K562 (cell line): Measurements from ENCODE around the gene SPINT1. TPM values are rescaled to one million over a fixed set of nuclear protein-coding genes. Genes with fewer than 3 reads are reported as not detected.

Experiments
- EGR1 ChIP-seq: fragments of 450-650 bp; conservative IDR thresholded peaks from 2 replicates; pipeline ENCODE4 v1.6.1; 2017; ENCODE audit warnings: mild to moderate bottlenecking
- POLR2G ChIP-seq: fragments of 200-400 bp; formaldehyde crosslinking; IDR thresholded peaks from 2 replicates; pipeline ENCODE4 v1.6.1; 2017; ENCODE audit warnings: low read depth, mild to moderate bottlenecking, antibody characterized with exemption, low read length, moderate library complexity
- SPI1 ChIP-seq: IDR thresholded peaks from 2 replicates; pipeline ENCODE4 v1.6.1; 2011; ENCODE audit warnings: low read depth, low read length, control low read depth, borderline replicate concordance
- polyA plus RNA-seq, 8 experiments: library from polyadenylated mRNA; depleted of rRNA in 4 of 8; stranded (reverse) in 5 of 8; unstranded in 3 of 8; fragments of >200 nt; fragmentation: Nextera tagmentation in 2 of 8; fragmentation: Illumina TruSeq in 1 of 8; extraction: Ambion mirVana in 2 of 8; extraction: Trizol in 1 of 8; gene quantifications; 2 replicates each; pipeline versions ENCODE4 v1.2.1 to v1.2.3, GENCODE V29; 2011 to 2014; ENCODE audit warnings: inconsistent platforms in 1 of 8, missing spikeins in 1 of 8
- small RNA-seq: library from RNA; depleted of rRNA; stranded (forward); fragments of <200 nt; gene quantifications from one replicate; pipeline ENCODE3, GENCODE V24; 2014
- total RNA-seq, 7 experiments: library from RNA; depleted of rRNA in 6 of 7; stranded (reverse); fragments of >200 nt in 6 of 7; fragmentation: Illumina TruSeq in 2 of 7; extraction: Trizol in 2 of 7; gene quantifications; 2 replicates each; pipeline versions ENCODE4 v1.2.1 to v1.2.3, GENCODE V29; 2011 to 2021; ENCODE audit warnings: low replicate concordance in 1 of 7

Gene SPINT1
- total and polyA plus RNA-seq, 9 of the 15 experiments (the other 6 are each of a cell fraction or from before 2014, with no cell fraction given) = 0.78 to 4.5 (median 1.5) TPM

- TF ChIP-seq EGR1 (peak; percentile 60; the same call in 1 of the 2 replicates), SPI1 (peak; percentile 75; the same call in 1 of the 2 replicates), POLR2G (peak; percentile 53)
These were observed 63.3 kb downstream of the SPINT1 start (continued) for GRCh38 chr15:40906991-40907802.

Small RNA genes lying within 50 kb of the gene (small RNA-seq; reads per million reads assigned to genes)
- not detected for gene AC025166.1

Other genes starting within 250 kb of the SPINT1 start
Only the 7 nearest of the 12 such genes appear.
- 81.2 and 83.5 TPM in 2 replicates for gene GCHFR, start 80.0 kb upstream of the SPINT1 start, total RNA-seq (2014; rRNA removed)
- 5.3 and 8.7 TPM in 2 replicates for gene GCHFR, start 80.0 kb upstream of the SPINT1 start, total RNA-seq (2014; rRNA removed; fragmentation: Illumina TruSeq; extraction: Trizol)
- 28.2 and 30.0 TPM in 2 replicates for gene GCHFR, start 80.0 kb upstream of the SPINT1 start, total RNA-seq (2015; rRNA removed; fragmentation: Illumina TruSeq; extraction: Trizol)
- 31.9 and 37.3 TPM in 2 replicates for gene GCHFR, start 80.0 kb upstream of the SPINT1 start, total RNA-seq (2021)
- 20.8 and 33.6 TPM in 2 replicates for gene GCHFR, start 80.0 kb upstream of the SPINT1 start, polyA plus RNA-seq (2011; rRNA removed)
- 16.0 and 25.7 TPM in 2 replicates for gene GCHFR, start 80.0 kb upstream of the SPINT1 start, polyA plus RNA-seq (2014; fragmentation: Illumina TruSeq; extraction: Trizol)
- gene GCHFR, start 80.0 kb upstream of the SPINT1 start, polyA plus RNA-seq (2014; fragmentation: Nextera tagmentation; extraction: Ambion mirVana) = 10 to 100 TPM; 10.1 to 18.2 TPM
- gene GCHFR, start 80.0 kb upstream of the SPINT1 start, polyA plus RNA-seq (2014; rRNA removed) = 55.2 and 75.1 TPM in 2 replicates
- 0.29 and 0.36 TPM in 2 replicates for gene C15orf62, start 74.1 kb upstream of the SPINT1 start, total RNA-seq (2014; rRNA removed)
- gene C15orf62, start 74.1 kb upstream of the SPINT1 start, total RNA-seq (2014; rRNA removed; fragmentation: Illumina TruSeq; extraction: Trizol) = 0.22 and 0.29 TPM in 2 replicates
- 0.57 and 0.76 TPM in 2 replicates for gene C15orf62, start 74.1 kb upstream of the SPINT1 start, total RNA-seq (2015; rRNA removed; fragmentation: Illumina TruSeq; extraction: Trizol)
- 0.40 and 0.45 TPM in 2 replicates for gene C15orf62, start 74.1 kb upstream of the SPINT1 start, total RNA-seq (2021)
- 0.08 and 0.20 TPM in 2 replicates for gene C15orf62, start 74.1 kb upstream of the SPINT1 start, polyA plus RNA-seq (2011; rRNA removed)
- 0.28 and 0.31 TPM in 2 replicates for gene C15orf62, start 74.1 kb upstream of the SPINT1 start, polyA plus RNA-seq (2014; fragmentation: Illumina TruSeq; extraction: Trizol)
- under 1 TPM in 1 of 2 experiments, not detected in 1; 0.01 TPM for gene C15orf62, start 74.1 kb upstream of the SPINT1 start, polyA plus RNA-seq (2014; fragmentation: Nextera tagmentation; extraction: Ambion mirVana)
- gene C15orf62, start 74.1 kb upstream of the SPINT1 start, polyA plus RNA-seq (2014; rRNA removed) = 0.17 and 0.32 TPM in 2 replicates
- 13.1 and 20.8 TPM in 2 replicates for gene ZFYVE19, start 37.0 kb upstream of the SPINT1 start, total RNA-seq (2014; rRNA removed)
- 7.9 and 13.1 TPM in 2 replicates for gene ZFYVE19, start 37.0 kb upstream of the SPINT1 start, total RNA-seq (2014; rRNA removed; fragmentation: Illumina TruSeq; extraction: Trizol)
- gene ZFYVE19, start 37.0 kb upstream of the SPINT1 start, total RNA-seq (2015; rRNA removed; fragmentation: Illumina TruSeq; extraction: Trizol) = 20.7 and 22.5 TPM in 2 replicates
- gene ZFYVE19, start 37.0 kb upstream of the SPINT1 start, total RNA-seq (2021) = 18.2 and 19.9 TPM in 2 replicates
- 27.1 and 35.2 TPM in 2 replicates for gene ZFYVE19, start 37.0 kb upstream of the SPINT1 start, polyA plus RNA-seq (2011; rRNA removed)
- gene ZFYVE19, start 37.0 kb upstream of the SPINT1 start, polyA plus RNA-seq (2014; fragmentation: Illumina TruSeq; extraction: Trizol) = 30.0 and 36.8 TPM in 2 replicates
- gene ZFYVE19, start 37.0 kb upstream of the SPINT1 start, polyA plus RNA-seq (2014; fragmentation: Nextera tagmentation; extraction: Ambion mirVana) = 1 to 10 TPM; 1.5 to 3.6 TPM
- 23.4 and 23.5 TPM in 2 replicates for gene ZFYVE19, start 37.0 kb upstream of the SPINT1 start, polyA plus RNA-seq (2014; rRNA removed)
- gene DNAJC17, start 36.6 kb upstream of the SPINT1 start, total RNA-seq (2014; rRNA removed) = 57.9 and 60.3 TPM in 2 replicates
- gene DNAJC17, start 36.6 kb upstream of the SPINT1 start, total RNA-seq (2014; rRNA removed; fragmentation: Illumina TruSeq; extraction: Trizol) = 39.5 and 44.2 TPM in 2 replicates
- gene DNAJC17, start 36.6 kb upstream of the SPINT1 start, total RNA-seq (2015; rRNA removed; fragmentation: Illumina TruSeq; extraction: Trizol) = 58.4 and 61.5 TPM in 2 replicates
- gene DNAJC17, start 36.6 kb upstream of the SPINT1 start, total RNA-seq (2021) = 31.2 and 41.0 TPM in 2 replicates
- 33.8 and 37.9 TPM in 2 replicates for gene DNAJC17, start 36.6 kb upstream of the SPINT1 start, polyA plus RNA-seq (2011; rRNA removed)
- 51.3 and 68.6 TPM in 2 replicates for gene DNAJC17, start 36.6 kb upstream of the SPINT1 start, polyA plus RNA-seq (2014; fragmentation: Illumina TruSeq; extraction: Trizol)
- gene DNAJC17, start 36.6 kb upstream of the SPINT1 start, polyA plus RNA-seq (2014; fragmentation: Nextera tagmentation; extraction: Ambion mirVana) = 1 to 10 TPM; 2.4 to 9.1 TPM
- 66.6 and 79.4 TPM in 2 replicates for gene DNAJC17, start 36.6 kb upstream of the SPINT1 start, polyA plus RNA-seq (2014; rRNA removed)
- not detected in 2 replicates for gene PPP1R14D, start 15.3 kb upstream of the SPINT1 start, total RNA-seq (2014; rRNA removed)
- gene PPP1R14D, start 15.3 kb upstream of the SPINT1 start, total RNA-seq (2014; rRNA removed; fragmentation: Illumina TruSeq; extraction: Trizol) = not detected in 2 replicates
- not detected in 2 replicates for gene PPP1R14D, start 15.3 kb upstream of the SPINT1 start, total RNA-seq (2015; rRNA removed; fragmentation: Illumina TruSeq; extraction: Trizol)
- gene PPP1R14D, start 15.3 kb upstream of the SPINT1 start, total RNA-seq (2021) = not detected in 2 replicates
- 0.11 TPM in 1 of 2 replicates, not detected in the other for gene PPP1R14D, start 15.3 kb upstream of the SPINT1 start, polyA plus RNA-seq (2011; rRNA removed)
- not detected in 2 replicates for gene PPP1R14D, start 15.3 kb upstream of the SPINT1 start, polyA plus RNA-seq (2014; fragmentation: Illumina TruSeq; extraction: Trizol)
- under 1 TPM; 0.11 to 0.18 TPM for gene PPP1R14D, start 15.3 kb upstream of the SPINT1 start, polyA plus RNA-seq (2014; fragmentation: Nextera tagmentation; extraction: Ambion mirVana)
- not detected in 2 replicates for gene PPP1R14D, start 15.3 kb upstream of the SPINT1 start, polyA plus RNA-seq (2014; rRNA removed)
- 2.0 and 2.2 TPM in 2 replicates for gene RHOV, start 30.2 kb downstream of the SPINT1 start, total RNA-seq (2014; rRNA removed)
- gene RHOV, start 30.2 kb downstream of the SPINT1 start, total RNA-seq (2014; rRNA removed; fragmentation: Illumina TruSeq; extraction: Trizol) = 0.73 and 1.1 TPM in 2 replicates
- 0.45 and 0.72 TPM in 2 replicates for gene RHOV, start 30.2 kb downstream of the SPINT1 start, total RNA-seq (2015; rRNA removed; fragmentation: Illumina TruSeq; extraction: Trizol)
- 1.9 and 2.0 TPM in 2 replicates for gene RHOV, start 30.2 kb downstream of the SPINT1 start, total RNA-seq (2021)
- gene RHOV, start 30.2 kb downstream of the SPINT1 start, polyA plus RNA-seq (2011; rRNA removed) = 1.1 and 1.2 TPM in 2 replicates
- 1.1 TPM in 2 replicates for gene RHOV, start 30.2 kb downstream of the SPINT1 start, polyA plus RNA-seq (2014; fragmentation: Illumina TruSeq; extraction: Trizol)
- gene RHOV, start 30.2 kb downstream of the SPINT1 start, polyA plus RNA-seq (2014; fragmentation: Nextera tagmentation; extraction: Ambion mirVana) = under 1 TPM; 0.08 to 0.18 TPM
- 1.4 and 2.6 TPM in 2 replicates for gene RHOV, start 30.2 kb downstream of the SPINT1 start, polyA plus RNA-seq (2014; rRNA removed)
- gene VPS18, start 50.4 kb downstream of the SPINT1 start, total RNA-seq (2014; rRNA removed) = 17.3 and 20.0 TPM in 2 replicates
- gene VPS18, start 50.4 kb downstream of the SPINT1 start, total RNA-seq (2014; rRNA removed; fragmentation: Illumina TruSeq; extraction: Trizol) = 4.3 and 5.3 TPM in 2 replicates
- 14.6 and 14.7 TPM in 2 replicates for gene VPS18, start 50.4 kb downstream of the SPINT1 start, total RNA-seq (2015; rRNA removed; fragmentation: Illumina TruSeq; extraction: Trizol)
- 19.9 and 20.8 TPM in 2 replicates for gene VPS18, start 50.4 kb downstream of the SPINT1 start, total RNA-seq (2021)
- 5.9 and 9.0 TPM in 2 replicates for gene VPS18, start 50.4 kb downstream of the SPINT1 start, polyA plus RNA-seq (2011; rRNA removed)
- 9.5 and 11.8 TPM in 2 replicates for gene VPS18, start 50.4 kb downstream of the SPINT1 start, polyA plus RNA-seq (2014; fragmentation: Illumina TruSeq; extraction: Trizol)
- under 1 TPM; 0.73 to 0.88 TPM for gene VPS18, start 50.4 kb downstream of the SPINT1 start, polyA plus RNA-seq (2014; fragmentation: Nextera tagmentation; extraction: Ambion mirVana)
- gene VPS18, start 50.4 kb downstream of the SPINT1 start, polyA plus RNA-seq (2014; rRNA removed) = 8.5 and 9.9 TPM in 2 replicates